Endothelial cell of umbilical vein (primary cell): ENCODE results near the gene RBMS1. TPM values are rescaled to one million over a fixed set of nuclear protein-coding genes. Genes with fewer than 3 reads are reported as not detected.

ENCODE experiments used
- BruUV-seq: library from RNA; stranded (reverse); fragments of 400-500 nt; replicated peaks from 2 replicates; lab custom pipeline; 2021; lab: Mats Ljungman, UMichigan
- CTCF ChIA-PET: fragments of 300-600, 350-600 bp; sonication (Branson Sonifier 250); formaldehyde crosslinking; loops from one replicate; lab custom pipeline; 2021; ENCODE audit warnings: antibody characterized with exemption, inconsistent platforms; lab: Charles Lee
- POLR2A ChIA-PET: fragments of 300-600, 350-600 bp; sonication (Branson Sonifier 250); formaldehyde crosslinking; loops from one replicate; lab custom pipeline; 2021; ENCODE audit warnings: antibody characterized with exemption, inconsistent platforms; lab: Charles Lee
- DNase-seq: peaks from one replicate; pipeline ENCODE4 v3.0.0-alpha.2; 2011; ENCODE audit warnings: low read depth, low spot score
- FAIRE-seq: peaks from 2 replicates; lab custom pipeline; 2011; peaks lifted over from hg19 to GRCh38; lab: Jason Lieb, UNC
- H2AFZ ChIP-seq: 2 replicates; pipeline ENCODE4 v1.6.0; 2012; ENCODE audit warnings: low read depth, low read length, control low read depth, inconsistent platforms
- H3K27ac ChIP-seq: 2 replicates; pipeline ENCODE4 v1.5.1; 2011; ENCODE audit warnings: low read depth, mild to moderate bottlenecking, control low read depth, low read length, moderate library complexity; ENCODE audit not compliant: insufficient read depth
- H3K27me3 ChIP-seq, 2 experiments: 2 replicates each; pipeline versions ENCODE4 v1.6.0 to v1.6.1; 2011; ENCODE audit warnings: low read length in 2 of 2, mixed read lengths in 1 of 2; ENCODE audit not compliant: control insufficient read depth in 2 of 2, insufficient read depth in 2 of 2
- H3K36me3 ChIP-seq, 2 experiments: 2 replicates in 1 of 2; 3 replicates in 1 of 2; pipeline ENCODE4 v1.5.1; 2011; ENCODE audit warnings: low read length in 2 of 2, mild to moderate bottlenecking in 1 of 2, moderate library complexity in 1 of 2; ENCODE audit not compliant: control insufficient read depth in 2 of 2, insufficient read depth in 2 of 2; ENCODE audit errors: extremely low read depth in 1 of 2
- H3K4me1 ChIP-seq: 3 replicates; pipeline ENCODE4 v1.5.1; 2011; ENCODE audit warnings: mild to moderate bottlenecking, low read length; ENCODE audit not compliant: control insufficient read depth, insufficient read depth; ENCODE audit errors: extremely low read depth
- H3K4me2 ChIP-seq: 2 replicates; pipeline ENCODE4 v1.6.1; 2011; ENCODE audit warnings: low read length, control low read depth, mixed read lengths; ENCODE audit not compliant: insufficient read depth
- H3K4me3 ChIP-seq, 3 experiments: fragments of 200-600 bp in 1 of 3; sonication (generic), shearing (Covaris generic) in 1 of 3; replicated peaks in 1 of 3; 2 replicates each; pipeline ENCODE4 v1.5.1; 2011 to 2016; ENCODE audit warnings: control low read depth in 3 of 3, low read length in 3 of 3, mild to moderate bottlenecking in 2 of 3, inconsistent platforms in 1 of 3, low read depth in 1 of 3, moderate library complexity in 1 of 3; ENCODE audit not compliant: insufficient read depth in 1 of 3
- H3K79me2 ChIP-seq: 2 replicates; pipeline ENCODE4 v1.6.0; 2012; ENCODE audit warnings: low read length, inconsistent platforms; ENCODE audit not compliant: control insufficient read depth, insufficient read depth
- H3K9ac ChIP-seq: replicated peaks from 2 replicates; pipeline ENCODE3; 2011; ENCODE audit warnings: low read length, control low read depth; ENCODE audit not compliant: insufficient read depth; ENCODE audit errors: extremely low read depth
- H3K9me1 ChIP-seq: replicated peaks from 3 replicates; pipeline ENCODE4 v1.6.0; 2011; ENCODE audit warnings: mild to moderate bottlenecking, low read length; ENCODE audit not compliant: control insufficient read depth, insufficient read depth; ENCODE audit errors: extremely low read depth
- H3K9me3 ChIP-seq: replicated peaks from 2 replicates; pipeline ENCODE4 v1.5.1; 2012; ENCODE audit warnings: low read length, inconsistent platforms; ENCODE audit not compliant: control insufficient read depth, insufficient read depth
- H4K20me1 ChIP-seq: replicated peaks from 2 replicates; pipeline ENCODE3; 2011; ENCODE audit warnings: mild to moderate bottlenecking, low read length; ENCODE audit not compliant: control insufficient read depth, insufficient read depth; ENCODE audit errors: extremely low read depth
- EZH2 ChIP-seq: IDR thresholded peaks from 2 replicates; pipeline ENCODE4 v1.6.1; 2012; ENCODE audit warnings: borderline replicate concordance, low read depth, mild to moderate bottlenecking, moderate library complexity, low read length, inconsistent platforms; ENCODE audit not compliant: severe bottlenecking
- FOS ChIP-seq: IDR thresholded peaks from 2 replicates; pipeline ENCODE4 v1.6.1; 2011; ENCODE audit warnings: mild to moderate bottlenecking, low read length, moderate library complexity, borderline replicate concordance; ENCODE audit not compliant: insufficient read depth
- GATA2 ChIP-seq: IDR thresholded peaks from 2 replicates; pipeline ENCODE4 v1.7.0; 2011; ENCODE audit warnings: low read depth, mild to moderate bottlenecking, moderate library complexity, mixed read lengths, low read length; ENCODE audit not compliant: insufficient read length, insufficient read depth
- JUN ChIP-seq: IDR thresholded peaks from 2 replicates; pipeline ENCODE4 v1.6.1; 2011; ENCODE audit warnings: borderline replicate concordance, low read depth; ENCODE audit not compliant: insufficient read length, insufficient read depth
- MYC ChIP-seq: IDR thresholded peaks from one replicate; pipeline ENCODE4 v1.6.1; 2011; ENCODE audit warnings: mild to moderate bottlenecking, low read depth, low read length
- POLR2A ChIP-seq: IDR thresholded peaks from 2 replicates; pipeline ENCODE4 v1.6.1; 2012; ENCODE audit warnings: low read depth, mild to moderate bottlenecking, control low read depth, low read length
- POLR2AphosphoS5 ChIP-seq: IDR thresholded peaks from 2 replicates; pipeline ENCODE4 v1.6.1; 2012; ENCODE audit warnings: low read depth, mild to moderate bottlenecking, control low read depth, low read length, moderate library complexity; ENCODE audit not compliant: insufficient read depth
- dilution Hi-C: fragments of 300-500 bp; cut with MboI; formaldehyde crosslinking; loops from one replicate; pipeline ENCODE4 v1.15.0; 2019; ENCODE audit warnings: low sequenced_read_pairs; ENCODE audit not compliant: extremely low pct_ligation_motif_present
- intact Hi-C: fragments of 100-400 bp; cut with micrococcal nuclease; formaldehyde crosslinking; loops from one replicate; pipeline ENCODE4 v1.10.0; 2022
- polyA plus RNA-seq, 4 experiments: library from polyadenylated mRNA; depleted of rRNA in 3 of 4; stranded (reverse) in 3 of 4; unstranded in 1 of 4; fragments of >200 nt; gene quantifications; 2 replicates each; pipeline versions ENCODE4 v1.2.1 to v1.2.3, GENCODE V29; 2011 to 2012; ENCODE audit warnings: missing spikeins in 1 of 4
- total RNA-seq: library from RNA; stranded (reverse); gene quantifications from 2 replicates; pipeline ENCODE4 v1.2.3, GENCODE V29; 2021
- TF ChIP-seq, protein P1 (sequence below), 2 donors: IDR thresholded peaks; 1 replicate in 1 of 2; 2 replicates in 1 of 2; pipeline ENCODE4 v1.5.1; 2011; ENCODE audit warnings: low read length in 2 of 2, mild to moderate bottlenecking in 2 of 2, moderate library complexity in 2 of 2, control low read depth in 1 of 2, inconsistent platforms in 1 of 2, low read depth in 1 of 2; ENCODE audit not compliant: insufficient read depth in 1 of 2; ENCODE audit errors: extremely low read depth in 1 of 2
- TF ChIP-seq, protein P2 (sequence below): IDR thresholded peaks from 2 replicates; pipeline ENCODE4 v1.6.1; 2011; ENCODE audit not compliant: insufficient read depth, insufficient read length

Gene RBMS1
- total and polyA plus RNA-seq, 2 donors (not counting 3 experiments of a cell fraction or from before 2014, with no cell fraction given): 60.0 to 93.3 TPM

DNA sequence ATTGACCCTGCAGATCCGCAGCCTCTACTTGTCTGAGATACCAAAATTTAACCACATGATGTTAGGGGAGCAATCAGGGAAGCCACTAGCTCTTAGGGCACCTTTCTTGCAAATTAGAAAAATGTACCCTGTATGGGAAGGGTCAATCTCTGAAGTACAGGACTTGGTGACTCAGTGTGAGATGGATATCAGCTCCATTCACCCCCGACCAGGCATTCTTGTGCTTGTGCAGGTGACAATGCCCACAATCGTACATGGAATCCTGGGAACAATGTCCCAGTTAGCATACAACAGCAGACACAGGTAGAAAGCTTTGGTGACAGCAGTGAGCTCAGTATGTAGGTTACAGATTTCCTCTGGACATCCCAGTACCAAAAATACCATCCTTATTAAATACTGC lies 155.9 kb downstream of the RBMS1 start:
- no TSS peak for BruUV-seq
- H3K9ac ChIP-seq: no peak overlapping the region
- no peaks in the 10 kb centered on the region for H3K9me1 ChIP-seq
- H4K20me1 ChIP-seq: no peaks in the 10 kb centered on the region
- dilution Hi-C loops: no loop called here
- TF ChIP-seq EZH2 (no peak), GATA2 (peak; percentile 68)
- no peak overlapping the region for H3K4me2 ChIP-seq
- ChIA-PET POLR2A (interaction anchor here (0.6 kb wide), 1 partner anchor 90 kb away, joined by 3 read pairs; no protein-coding TSS in a partner anchor), CTCF (interaction anchor here (0.8 to 2.3 kb wide), 8 partner anchors 13 to 667 kb away, joined by 3 to 8 read pairs (median 3); no protein-coding TSS in a partner anchor)
- H2AFZ ChIP-seq: no peak overlapping the region
- H3K4me1 ChIP-seq: peaks cover 31% of the 10 kb centered on the region
- no peak overlapping the region for H3K4me3 ChIP-seq
- no peaks in the 10 kb centered on the region for H3K27me3 ChIP-seq
- DNase-seq (no peak), FAIRE-seq (no peak)
- H3K36me3 ChIP-seq: no peaks in the 10 kb centered on the region
- H3K9me3 ChIP-seq: no peaks in the 10 kb centered on the region
- peaks cover 90% of the 10 kb centered on the region for H3K79me2 ChIP-seq
- no peak overlapping the region for H3K27ac ChIP-seq
- intact Hi-C loops: no loop called here

DNA sequence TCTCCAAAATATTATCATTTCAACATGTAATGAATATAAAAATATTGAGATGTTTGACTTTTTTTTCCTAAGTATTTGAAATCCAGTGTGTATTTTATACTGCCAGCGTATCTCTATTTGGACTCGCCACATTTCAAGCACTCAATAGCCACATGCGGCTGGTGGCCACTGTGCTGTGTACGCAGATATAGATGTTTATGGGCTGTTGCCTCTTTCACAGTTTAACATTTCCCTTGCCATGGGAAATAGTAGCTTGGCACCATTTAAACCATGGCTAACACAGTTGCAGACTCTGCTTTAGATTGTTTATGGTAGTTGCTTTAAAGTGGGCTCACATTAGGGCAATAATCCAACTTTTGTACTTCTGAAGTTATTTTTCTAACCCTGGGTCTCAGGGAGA lies 157.0 kb downstream of the RBMS1 start:
- H3K9me1 ChIP-seq: no peaks in the 10 kb centered on the region
- no TSS peak for BruUV-seq
- TF ChIP-seq MYC (no peak), FOS (no peak), EZH2 (no peak), POLR2AphosphoS5 (no peak), GATA2 (no peak), POLR2A (no peak), JUN (no peak)
- TF ChIP-seq, protein P1, sequence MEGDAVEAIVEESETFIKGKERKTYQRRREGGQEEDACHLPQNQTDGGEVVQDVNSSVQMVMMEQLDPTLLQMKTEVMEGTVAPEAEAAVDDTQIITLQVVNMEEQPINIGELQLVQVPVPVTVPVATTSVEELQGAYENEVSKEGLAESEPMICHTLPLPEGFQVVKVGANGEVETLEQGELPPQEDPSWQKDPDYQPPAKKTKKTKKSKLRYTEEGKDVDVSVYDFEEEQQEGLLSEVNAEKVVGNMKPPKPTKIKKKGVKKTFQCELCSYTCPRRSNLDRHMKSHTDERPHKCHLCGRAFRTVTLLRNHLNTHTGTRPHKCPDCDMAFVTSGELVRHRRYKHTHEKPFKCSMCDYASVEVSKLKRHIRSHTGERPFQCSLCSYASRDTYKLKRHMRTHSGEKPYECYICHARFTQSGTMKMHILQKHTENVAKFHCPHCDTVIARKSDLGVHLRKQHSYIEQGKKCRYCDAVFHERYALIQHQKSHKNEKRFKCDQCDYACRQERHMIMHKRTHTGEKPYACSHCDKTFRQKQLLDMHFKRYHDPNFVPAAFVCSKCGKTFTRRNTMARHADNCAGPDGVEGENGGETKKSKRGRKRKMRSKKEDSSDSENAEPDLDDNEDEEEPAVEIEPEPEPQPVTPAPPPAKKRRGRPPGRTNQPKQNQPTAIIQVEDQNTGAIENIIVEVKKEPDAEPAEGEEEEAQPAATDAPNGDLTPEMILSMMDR (IDR thresholded peaks at IDR 0.05; ENCODE audit: extremely low read depth in 1 of 2, insufficient read depth in 1 of 2, low read depth in 1 of 2, low read length in 2 of 2): no peak
- TF ChIP-seq, protein P2, sequence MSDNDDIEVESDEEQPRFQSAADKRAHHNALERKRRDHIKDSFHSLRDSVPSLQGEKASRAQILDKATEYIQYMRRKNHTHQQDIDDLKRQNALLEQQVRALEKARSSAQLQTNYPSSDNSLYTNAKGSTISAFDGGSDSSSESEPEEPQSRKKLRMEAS: no peak
- H3K9ac ChIP-seq: no peak overlapping the region
- FAIRE-seq (no peak), DNase-seq (no peak)
- peaks cover 90% of the 10 kb centered on the region for H3K79me2 ChIP-seq
- ChIA-PET POLR2A (no interaction called here), CTCF (interaction anchor here (1.3 to 4.7 kb wide), 4 partner anchors 12 to 84 kb away, joined by 3 to 36 read pairs (median 6); no protein-coding TSS in a partner anchor)
- H3K4me2 ChIP-seq: no peak overlapping the region
- no peaks in the 10 kb centered on the region for H4K20me1 ChIP-seq
- dilution Hi-C loops: no loop called here
- peaks cover 40% of the 10 kb centered on the region for H3K4me1 ChIP-seq
- H3K9me3 ChIP-seq: no peaks in the 10 kb centered on the region
- H3K4me3 ChIP-seq: no peak overlapping the region
- no peak overlapping the region for H3K27ac ChIP-seq
- intact Hi-C loops: no loop called here
- no peaks in the 10 kb centered on the region for H3K27me3 ChIP-seq
- H3K36me3 ChIP-seq: no peaks in the 10 kb centered on the region
- no peak overlapping the region for H2AFZ ChIP-seq
